Activated naive CD4-positive, alpha-beta T cell treated with anti-CD3 and anti-CD28 coated beads for 36 hours (primary cell): ENCODE measurements around the gene RAD1. TPM values are rescaled to one million over a fixed set of nuclear protein-coding genes. Genes with fewer than 3 reads are reported as not detected.

Experiments used
- CTCF ChIA-PET: fragments of 350-600 bp; sonication (Branson Sonifier 250); formaldehyde crosslinking; loops from one replicate; lab custom pipeline; 2021; ENCODE audit warnings: antibody characterized with exemption; lab: Charles Lee
- DNase-seq: peaks from one replicate; pipeline ENCODE4 v3.0.0-alpha.2; 2020
- H3K27ac Mint-ChIP-seq: one replicate; pipeline ENCODE4 v1.8.0; 2021; ENCODE audit warnings: mild to moderate bottlenecking, mixed read lengths
- H3K27me3 Mint-ChIP-seq: one replicate; pipeline ENCODE4 v1.8.0; 2021; ENCODE audit warnings: low read depth, mixed read lengths
- H3K36me3 Mint-ChIP-seq: one replicate; pipeline ENCODE4 v1.8.0; 2021; ENCODE audit warnings: low read depth, mixed read lengths
- H3K4me1 Mint-ChIP-seq: one replicate; pipeline ENCODE4 v1.8.0; 2021; ENCODE audit warnings: low read depth, mixed read lengths
- H3K4me3 Mint-ChIP-seq: one replicate; pipeline ENCODE4 v1.8.0; 2021; ENCODE audit warnings: mild to moderate bottlenecking, moderate library complexity, mixed read lengths
- H3K9me3 Mint-ChIP-seq: one replicate; pipeline ENCODE4 v1.8.0; 2021; ENCODE audit warnings: mixed read lengths
- intact Hi-C: fragments of 100-400 bp; cut with micrococcal nuclease; formaldehyde crosslinking; loops from one replicate; pipeline ENCODE4 v1.15.1; 2023
- total RNA-seq, 2 experiments: library from RNA; stranded (reverse); gene quantifications; one replicate each; pipeline ENCODE4 v1.2.3, GENCODE V29; 2021

The RAD1 gene
- total RNA-seq, 2 experiments from 2014 or later: 38.8 to 40.7 TPM

DNA sequence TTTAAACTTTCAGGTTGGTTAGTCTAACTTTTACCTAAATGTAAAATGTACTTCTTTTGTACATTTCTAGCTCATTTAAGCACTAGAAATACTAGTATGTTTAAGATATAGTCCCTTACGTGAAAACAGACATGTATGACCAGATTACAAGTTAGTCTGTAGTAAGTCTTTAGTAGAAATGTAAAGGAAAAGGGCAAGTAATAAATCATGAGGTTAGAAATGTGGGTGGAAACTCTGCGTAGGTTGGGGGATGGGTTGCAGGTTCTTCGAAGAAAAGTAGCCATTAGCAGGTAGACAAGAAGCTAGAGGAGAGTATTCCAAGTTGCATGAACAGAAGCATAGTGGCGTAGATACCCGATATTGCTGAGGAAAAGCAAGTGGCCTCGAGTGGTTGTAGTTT, 22.9 kb downstream of the RAD1 start:
- no peak for DNase-seq
- H3K4me1 Mint-ChIP-seq: no peaks in the 10 kb centered on the region
- no peaks in the 10 kb centered on the region for H3K27me3 Mint-ChIP-seq
- H3K9me3 Mint-ChIP-seq: no peaks in the 10 kb centered on the region
- H3K36me3 Mint-ChIP-seq: peaks cover 3% of the 10 kb centered on the region
- intact Hi-C loops: loop anchor here (10.0 kb wide), 1 partner anchor 238 kb away; the partner anchor contains the start of gene RAI14
- H3K27ac Mint-ChIP-seq: no peak overlapping the region
- CTCF ChIA-PET: interaction anchor here (1.2 kb wide), 1 partner anchor 10 kb away, joined by 3 read pairs; no protein-coding TSS in a partner anchor
- no peak overlapping the region for H3K4me3 Mint-ChIP-seq

DNA sequence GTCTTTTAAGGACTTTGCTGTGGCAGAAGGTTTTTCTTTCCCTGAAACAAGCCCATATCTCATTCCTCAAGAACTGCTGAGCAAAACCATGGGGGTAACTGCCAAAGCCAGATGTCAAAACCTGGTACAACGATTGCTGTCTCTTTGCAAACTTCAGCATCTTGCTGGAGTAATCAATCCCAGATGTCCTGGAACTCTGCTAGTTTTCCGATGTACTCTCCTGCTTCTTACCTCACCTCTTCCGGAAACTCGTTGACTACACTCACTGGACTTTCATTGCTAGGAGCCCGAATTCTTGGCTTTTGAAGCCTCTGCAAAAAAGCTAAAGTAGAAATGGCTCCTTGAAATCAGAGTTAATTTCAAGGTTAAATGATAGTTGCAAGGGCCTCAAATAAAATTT, 23.3 kb downstream of the RAD1 start:
- H3K36me3 Mint-ChIP-seq: peaks cover 3% of the 10 kb centered on the region
- H3K4me3 Mint-ChIP-seq: no peak overlapping the region
- H3K4me1 Mint-ChIP-seq: no peaks in the 10 kb centered on the region
- no peak overlapping the region for H3K27ac Mint-ChIP-seq
- no peaks in the 10 kb centered on the region for H3K9me3 Mint-ChIP-seq
- DNase-seq: no peak
- CTCF ChIA-PET: no interaction called here
- no peaks in the 10 kb centered on the region for H3K27me3 Mint-ChIP-seq
- intact Hi-C loops: loop anchor here (10.0 kb wide), 1 partner anchor 237 kb away; the partner anchor contains the start of gene RAI14

GRCh38 chr5:34889394-34889793, 25.9 kb downstream of the RAD1 start:
- DNase-seq: no peak
- Mint-ChIP-seq H3K27me3 (peaks cover 2% of the 10 kb centered on the region), H3K9me3 (no peaks in the 10 kb centered on the region), H3K4me3 (no peak overlapping the region), H3K4me1 (no peaks in the 10 kb centered on the region), H3K27ac (no peak overlapping the region), H3K36me3 (no peaks in the 10 kb centered on the region)
- intact Hi-C loops: no loop called here
- CTCF ChIA-PET: interaction anchor here (2.0 kb wide), 1 partner anchor 9 kb away, joined by 5 read pairs; no protein-coding TSS in a partner anchor

DNA sequence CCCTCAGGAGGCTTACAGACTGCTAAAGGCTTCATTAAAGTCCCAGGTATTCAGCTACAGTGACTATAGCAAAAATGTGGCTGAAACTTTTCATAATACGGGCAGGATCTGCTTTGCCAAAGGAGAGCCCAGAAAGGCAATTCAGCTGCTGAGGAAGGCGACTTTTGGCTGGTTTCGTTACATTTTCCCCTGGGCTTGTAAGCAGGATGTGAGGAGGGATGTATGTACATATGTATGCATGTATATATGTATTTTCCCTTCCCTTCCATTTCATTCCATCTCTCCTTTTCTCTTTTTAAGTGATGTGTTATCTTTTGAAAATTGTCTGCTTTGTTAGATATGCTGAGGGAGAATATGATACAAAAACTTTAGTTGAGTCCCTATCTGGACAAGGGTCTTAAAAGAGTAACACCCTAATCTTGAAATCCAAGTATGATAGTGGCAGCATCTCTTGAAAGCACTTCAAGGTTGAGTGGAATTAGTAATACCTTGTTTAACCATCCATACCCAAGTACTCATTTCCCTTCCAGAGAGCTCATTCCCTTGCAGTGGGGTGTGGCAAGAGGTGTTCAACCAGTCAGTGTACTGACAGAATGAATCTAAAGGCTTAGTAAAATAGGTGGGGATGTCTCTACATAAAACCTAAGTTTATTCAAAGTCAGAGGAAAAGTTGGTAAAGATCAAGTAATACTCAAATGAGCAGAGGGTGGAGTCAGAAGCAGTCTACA, 28.7 kb downstream of the RAD1 start:
- CTCF ChIA-PET: interaction anchor here (1.5 kb wide), 1 partner anchor 10 kb away, joined by 3 read pairs; no protein-coding TSS in a partner anchor
- Mint-ChIP-seq H3K36me3 (no peaks in the 10 kb centered on the region), H3K4me1 (no peaks in the 10 kb centered on the region), H3K4me3 (no peak overlapping the region), H3K9me3 (no peaks in the 10 kb centered on the region), H3K27ac (no peak overlapping the region), H3K27me3 (peaks cover 2% of the 10 kb centered on the region)
- intact Hi-C loops: no loop called here
- DNase-seq: no peak

- Mint-ChIP-seq H3K27ac (no peak overlapping the region), H3K4me1 (no peaks in the 10 kb centered on the region), H3K36me3 (no peaks in the 10 kb centered on the region), H3K9me3 (peaks cover under 1% of the 10 kb centered on the region), H3K4me3 (no peak overlapping the region), H3K27me3 (peaks cover 4% of the 10 kb centered on the region)
- intact Hi-C loops: no loop called here
- CTCF ChIA-PET: interaction anchor here (0.6 to 1.2 kb wide), 3 partner anchors 16 to 358 kb away, joined by 3 to 5 read pairs (median 4); no protein-coding TSS in a partner anchor
- no peak for DNase-seq
These were observed 34.1 kb downstream of the RAD1 start for GRCh38 chr5:34881246-34881645.

GRCh38 chr5:34876275-34876674, 39.0 kb downstream of the RAD1 start:
- CTCF ChIA-PET: no interaction called here
- no peak for DNase-seq
- H3K27me3 Mint-ChIP-seq: peaks cover 4% of the 10 kb centered on the region
- no peak overlapping the region for H3K4me3 Mint-ChIP-seq
- H3K27ac Mint-ChIP-seq: no peak overlapping the region
- H3K4me1 Mint-ChIP-seq: no peaks in the 10 kb centered on the region
- no peaks in the 10 kb centered on the region for H3K36me3 Mint-ChIP-seq
- peaks cover 8% of the 10 kb centered on the region for H3K9me3 Mint-ChIP-seq
- intact Hi-C loops: no loop called here

- H3K36me3 Mint-ChIP-seq: no peaks in the 10 kb centered on the region
- intact Hi-C loops: no loop called here
- no peak overlapping the region for H3K27ac Mint-ChIP-seq
- peaks cover 2% of the 10 kb centered on the region for H3K27me3 Mint-ChIP-seq
- CTCF ChIA-PET: no interaction called here
- H3K4me1 Mint-ChIP-seq: no peaks in the 10 kb centered on the region
- no peak overlapping the region for H3K4me3 Mint-ChIP-seq
- DNase-seq: no peak
- peaks cover under 1% of the 10 kb centered on the region for H3K9me3 Mint-ChIP-seq
These were observed 44.9 kb downstream of the RAD1 start for GRCh38 chr5:34870382-34870781.

GRCh38 chr5:34869256-34869655, 46.0 kb downstream of the RAD1 start:
- no peaks in the 10 kb centered on the region for H3K4me1 Mint-ChIP-seq
- no peak for DNase-seq
- intact Hi-C loops: no loop called here
- H3K27me3 Mint-ChIP-seq: peaks cover 2% of the 10 kb centered on the region
- H3K9me3 Mint-ChIP-seq: no peaks in the 10 kb centered on the region
- no peak overlapping the region for H3K4me3 Mint-ChIP-seq
- H3K27ac Mint-ChIP-seq: no peak overlapping the region
- H3K36me3 Mint-ChIP-seq: no peaks in the 10 kb centered on the region
- CTCF ChIA-PET: no interaction called here

DNA sequence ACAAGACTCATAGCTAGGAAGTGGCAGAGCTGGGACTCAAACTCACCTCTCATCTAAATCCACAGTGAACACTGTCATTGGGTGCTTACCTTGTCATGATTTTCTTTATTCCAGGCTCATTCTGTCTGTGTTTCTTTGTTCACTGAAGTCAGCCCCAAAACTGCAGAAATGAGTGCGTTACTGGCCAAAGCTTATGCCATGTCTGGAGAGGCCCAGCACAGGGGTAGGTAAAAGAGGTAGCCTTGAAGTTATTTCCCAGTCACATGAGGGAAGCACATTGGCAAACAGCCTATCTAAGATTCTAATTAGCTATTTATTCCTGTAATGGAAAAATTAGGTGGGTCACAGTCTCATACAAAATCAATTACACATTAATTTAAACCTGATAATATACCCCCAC, 46.5 kb downstream of the RAD1 start:
- Mint-ChIP-seq H3K27ac (no peak overlapping the region), H3K9me3 (no peaks in the 10 kb centered on the region), H3K4me1 (no peaks in the 10 kb centered on the region), H3K36me3 (no peaks in the 10 kb centered on the region), H3K27me3 (no peaks in the 10 kb centered on the region), H3K4me3 (no peak overlapping the region)
- intact Hi-C loops: no loop called here
- CTCF ChIA-PET: no interaction called here
- no peak for DNase-seq

DNA sequence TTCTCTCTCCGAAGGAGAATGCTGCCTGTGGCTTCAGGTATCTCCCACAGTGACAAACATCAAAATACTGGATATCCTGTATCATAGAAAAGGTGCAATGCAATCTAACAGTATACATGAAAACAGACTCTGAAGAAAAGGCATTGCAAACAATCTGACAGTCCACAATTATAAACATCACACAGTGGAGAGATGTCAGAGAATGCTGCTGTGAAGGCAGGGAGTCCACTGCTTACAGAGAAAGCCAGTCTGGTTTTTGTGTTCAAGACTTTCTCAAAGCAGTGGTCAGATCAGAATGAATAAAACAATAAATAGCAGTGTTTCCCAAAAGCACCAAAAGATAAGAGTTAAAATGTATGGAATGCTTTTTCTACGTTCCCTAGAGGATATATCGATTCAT, 47.6 kb downstream of the RAD1 start:
- H3K4me1 Mint-ChIP-seq: no peaks in the 10 kb centered on the region
- H3K27me3 Mint-ChIP-seq: no peaks in the 10 kb centered on the region
- H3K27ac Mint-ChIP-seq: no peak overlapping the region
- H3K9me3 Mint-ChIP-seq: no peaks in the 10 kb centered on the region
- CTCF ChIA-PET: no interaction called here
- H3K4me3 Mint-ChIP-seq: no peak overlapping the region
- no peak for DNase-seq
- intact Hi-C loops: no loop called here
- H3K36me3 Mint-ChIP-seq: no peaks in the 10 kb centered on the region

GRCh38 chr5:34866989-34867471, 48.3 kb downstream of the RAD1 start:
- Mint-ChIP-seq H3K36me3 (no peaks in the 10 kb centered on the region), H3K27ac (no peak overlapping the region), H3K4me3 (no peak overlapping the region), H3K27me3 (no peaks in the 10 kb centered on the region), H3K9me3 (no peaks in the 10 kb centered on the region), H3K4me1 (no peaks in the 10 kb centered on the region)
- intact Hi-C loops: no loop called here
- DNase-seq: no peak
- CTCF ChIA-PET: no interaction called here

DNA sequence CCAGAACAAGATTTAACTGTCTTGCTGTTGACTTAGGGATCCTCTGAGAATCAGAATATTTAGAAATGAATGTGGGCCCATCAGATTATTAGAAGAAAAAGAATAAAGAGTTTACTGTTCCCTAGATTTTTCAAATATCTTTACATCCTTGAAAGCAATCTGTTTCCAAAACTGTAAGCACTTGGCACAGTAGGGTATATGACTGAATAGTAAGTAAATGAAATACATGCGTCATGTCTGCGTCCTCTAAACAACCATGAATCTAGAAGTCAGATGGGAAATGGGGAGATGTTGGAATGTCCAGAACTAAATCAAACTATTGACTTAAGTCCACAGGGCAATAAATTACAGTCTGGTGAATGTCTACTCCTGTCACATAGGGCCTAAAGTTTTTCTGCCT, 50.2 kb downstream of the RAD1 start:
- no peaks in the 10 kb centered on the region for H3K36me3 Mint-ChIP-seq
- CTCF ChIA-PET: no interaction called here
- no peak overlapping the region for H3K27ac Mint-ChIP-seq
- no peaks in the 10 kb centered on the region for H3K27me3 Mint-ChIP-seq
- no peaks in the 10 kb centered on the region for H3K9me3 Mint-ChIP-seq
- intact Hi-C loops: no loop called here
- H3K4me1 Mint-ChIP-seq: no peaks in the 10 kb centered on the region
- no peak for DNase-seq
- no peak overlapping the region for H3K4me3 Mint-ChIP-seq

DNA sequence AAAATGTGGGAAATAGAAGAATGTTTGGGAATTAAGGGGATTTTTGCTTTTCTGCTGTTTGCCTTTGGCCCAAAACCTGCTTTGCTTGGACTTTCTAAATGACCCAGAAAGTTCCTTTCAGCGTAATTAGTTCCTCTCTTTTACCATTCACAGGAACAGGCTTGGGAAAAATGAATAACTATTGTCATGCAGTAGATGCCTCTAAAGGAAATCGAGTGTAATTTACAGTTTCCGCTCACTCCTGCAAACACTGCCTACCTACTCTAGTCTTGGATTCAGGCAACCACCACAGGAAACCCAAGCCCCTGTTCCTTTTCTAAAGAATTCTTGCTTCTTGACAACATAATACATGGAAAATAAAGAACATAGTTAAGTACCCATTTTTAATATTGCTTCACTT, 51.4 kb downstream of the RAD1 start:
- Mint-ChIP-seq H3K27me3 (no peaks in the 10 kb centered on the region), H3K4me3 (no peak overlapping the region), H3K27ac (no peak overlapping the region), H3K9me3 (no peaks in the 10 kb centered on the region), H3K36me3 (no peaks in the 10 kb centered on the region), H3K4me1 (no peaks in the 10 kb centered on the region)
- no peak for DNase-seq
- intact Hi-C loops: no loop called here
- CTCF ChIA-PET: no interaction called here
